ENCODE measurements around the gene FYTTD1. TPM values are rescaled to one million over a fixed set of nuclear protein-coding genes. Genes with fewer than 3 reads are reported as not detected.

The FYTTD1 gene
- total RNA-seq, 1 donor from 2014 or later = 67.2 TPM

DNA sequence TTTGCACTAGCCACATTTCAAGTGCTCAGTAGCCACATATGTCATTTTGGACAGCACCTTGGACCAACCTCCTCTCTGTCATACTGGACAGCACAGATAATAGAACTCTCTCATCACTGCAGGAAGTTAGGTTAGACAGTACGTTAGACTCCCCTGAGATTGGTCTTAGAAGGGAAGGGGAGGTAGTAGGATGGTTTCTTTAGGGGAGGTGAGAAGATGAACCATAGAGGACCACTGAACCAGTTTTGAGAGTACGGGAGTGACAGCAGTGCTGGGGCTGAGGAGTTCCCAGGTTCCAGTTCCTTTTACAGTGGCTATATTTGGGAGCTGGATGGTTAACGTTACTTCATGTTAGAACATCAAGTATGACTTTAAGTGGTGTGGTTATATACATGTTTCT, 49.2 kb downstream of the FYTTD1 start:
- Mint-ChIP-seq H3K27ac (ENCODE audit: unreplicated experiment) (peak overlapping the region; percentile 53), H3K4me1 (ENCODE audit: unreplicated experiment) (peaks cover 71% of the 10 kb centered on the region), H3K36me3 (ENCODE audit: unreplicated experiment) (no peaks in the 10 kb centered on the region), H3K27me3 (ENCODE audit: unreplicated experiment) (no peaks in the 10 kb centered on the region), H3K4me3 (ENCODE audit: unreplicated experiment) (peak overlapping the region; percentile 30), H3K9me3 (ENCODE audit: unreplicated experiment) (no peaks in the 10 kb centered on the region)
- TF ChIP-seq, protein P1, sequence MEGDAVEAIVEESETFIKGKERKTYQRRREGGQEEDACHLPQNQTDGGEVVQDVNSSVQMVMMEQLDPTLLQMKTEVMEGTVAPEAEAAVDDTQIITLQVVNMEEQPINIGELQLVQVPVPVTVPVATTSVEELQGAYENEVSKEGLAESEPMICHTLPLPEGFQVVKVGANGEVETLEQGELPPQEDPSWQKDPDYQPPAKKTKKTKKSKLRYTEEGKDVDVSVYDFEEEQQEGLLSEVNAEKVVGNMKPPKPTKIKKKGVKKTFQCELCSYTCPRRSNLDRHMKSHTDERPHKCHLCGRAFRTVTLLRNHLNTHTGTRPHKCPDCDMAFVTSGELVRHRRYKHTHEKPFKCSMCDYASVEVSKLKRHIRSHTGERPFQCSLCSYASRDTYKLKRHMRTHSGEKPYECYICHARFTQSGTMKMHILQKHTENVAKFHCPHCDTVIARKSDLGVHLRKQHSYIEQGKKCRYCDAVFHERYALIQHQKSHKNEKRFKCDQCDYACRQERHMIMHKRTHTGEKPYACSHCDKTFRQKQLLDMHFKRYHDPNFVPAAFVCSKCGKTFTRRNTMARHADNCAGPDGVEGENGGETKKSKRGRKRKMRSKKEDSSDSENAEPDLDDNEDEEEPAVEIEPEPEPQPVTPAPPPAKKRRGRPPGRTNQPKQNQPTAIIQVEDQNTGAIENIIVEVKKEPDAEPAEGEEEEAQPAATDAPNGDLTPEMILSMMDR (IDR thresholded peaks at IDR 0.05) = no peak
- DNase-seq (ENCODE audit: extremely low spot score, unreplicated experiment) = no peak

DNA sequence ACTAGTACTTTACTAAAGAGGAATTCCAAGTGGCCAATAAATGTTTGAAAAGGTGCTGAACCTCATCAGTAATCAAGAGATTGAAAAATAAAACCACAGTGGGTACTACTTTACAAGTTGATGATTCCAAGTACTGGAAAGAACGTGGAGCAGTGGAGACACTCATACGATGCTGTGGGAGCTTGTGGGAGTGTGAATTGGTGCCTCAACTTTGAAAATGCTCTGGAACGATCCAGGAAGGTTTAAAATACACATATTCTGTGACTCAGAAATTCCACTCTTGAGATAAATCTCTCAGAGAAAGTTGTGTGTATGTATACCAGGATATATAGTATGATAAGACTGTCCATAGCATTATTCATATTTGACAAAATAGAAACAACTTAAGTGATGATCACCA, 50.7 kb downstream of the FYTTD1 start:
- Mint-ChIP-seq H3K4me3 (ENCODE audit: unreplicated experiment) (no peak overlapping the region), H3K27me3 (ENCODE audit: unreplicated experiment) (no peaks in the 10 kb centered on the region), H3K4me1 (ENCODE audit: unreplicated experiment) (peaks cover 59% of the 10 kb centered on the region), H3K9me3 (ENCODE audit: unreplicated experiment) (no peaks in the 10 kb centered on the region), H3K36me3 (ENCODE audit: unreplicated experiment) (no peaks in the 10 kb centered on the region), H3K27ac (ENCODE audit: unreplicated experiment) (peak overlapping the region; percentile 17)
- TF ChIP-seq, protein P1 (IDR thresholded peaks at IDR 0.05) = no peak
- no peak for DNase-seq (ENCODE audit: extremely low spot score, unreplicated experiment)

DNA sequence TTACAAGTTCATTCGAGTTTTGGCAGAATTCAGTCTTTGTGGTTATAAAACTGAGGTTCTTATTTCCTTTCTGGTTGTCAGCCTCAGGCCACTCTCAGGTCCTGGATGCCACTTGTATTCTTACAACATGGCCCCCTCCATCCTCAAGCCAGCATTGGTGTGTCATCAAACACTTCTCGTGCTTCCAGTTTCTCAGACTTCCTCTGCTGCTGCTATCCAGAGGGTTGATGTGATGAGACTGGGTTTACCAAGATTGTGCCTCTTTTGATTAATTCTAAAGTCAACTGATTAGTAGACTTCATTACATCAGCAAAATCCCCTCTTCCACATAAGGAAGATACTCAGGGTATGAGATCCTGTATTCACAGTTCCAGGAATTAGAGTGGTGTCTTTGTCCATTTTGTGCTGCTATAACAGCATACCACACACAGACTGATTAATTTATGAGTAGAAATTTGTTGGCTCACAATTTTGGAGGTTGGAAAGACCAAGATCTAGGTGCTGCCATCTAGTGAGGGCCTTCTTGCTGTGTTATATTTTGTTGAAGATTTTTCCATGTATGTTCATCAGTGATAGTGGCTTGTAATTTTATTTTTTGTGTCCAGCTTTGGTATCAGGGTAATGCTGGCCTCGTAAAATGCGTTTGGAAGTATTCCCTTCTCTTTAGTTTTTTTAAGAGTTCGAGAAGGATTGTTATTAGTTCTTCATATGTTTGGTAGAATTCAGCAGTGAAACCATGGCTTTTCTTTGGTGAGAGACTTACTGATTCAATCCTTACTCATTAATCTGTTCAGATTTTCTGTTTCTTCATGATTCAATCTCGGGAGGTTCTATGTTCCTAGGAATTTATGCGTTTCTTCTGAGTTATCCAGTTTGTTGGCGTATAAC, 52.5 kb downstream of the FYTTD1 start:
- DNase-seq (ENCODE audit: extremely low spot score, unreplicated experiment) = no peak
- Mint-ChIP-seq H3K27me3 (ENCODE audit: unreplicated experiment) (no peaks in the 10 kb centered on the region), H3K4me3 (ENCODE audit: unreplicated experiment) (no peak overlapping the region), H3K36me3 (ENCODE audit: unreplicated experiment) (peaks cover 2% of the 10 kb centered on the region), H3K9me3 (ENCODE audit: unreplicated experiment) (no peaks in the 10 kb centered on the region), H3K4me1 (ENCODE audit: unreplicated experiment) (peaks cover 53% of the 10 kb centered on the region), H3K27ac (ENCODE audit: unreplicated experiment) (peak overlapping the region; percentile 14)
- TF ChIP-seq, protein P1 (IDR thresholded peaks at IDR 0.05) = no peak

DNA sequence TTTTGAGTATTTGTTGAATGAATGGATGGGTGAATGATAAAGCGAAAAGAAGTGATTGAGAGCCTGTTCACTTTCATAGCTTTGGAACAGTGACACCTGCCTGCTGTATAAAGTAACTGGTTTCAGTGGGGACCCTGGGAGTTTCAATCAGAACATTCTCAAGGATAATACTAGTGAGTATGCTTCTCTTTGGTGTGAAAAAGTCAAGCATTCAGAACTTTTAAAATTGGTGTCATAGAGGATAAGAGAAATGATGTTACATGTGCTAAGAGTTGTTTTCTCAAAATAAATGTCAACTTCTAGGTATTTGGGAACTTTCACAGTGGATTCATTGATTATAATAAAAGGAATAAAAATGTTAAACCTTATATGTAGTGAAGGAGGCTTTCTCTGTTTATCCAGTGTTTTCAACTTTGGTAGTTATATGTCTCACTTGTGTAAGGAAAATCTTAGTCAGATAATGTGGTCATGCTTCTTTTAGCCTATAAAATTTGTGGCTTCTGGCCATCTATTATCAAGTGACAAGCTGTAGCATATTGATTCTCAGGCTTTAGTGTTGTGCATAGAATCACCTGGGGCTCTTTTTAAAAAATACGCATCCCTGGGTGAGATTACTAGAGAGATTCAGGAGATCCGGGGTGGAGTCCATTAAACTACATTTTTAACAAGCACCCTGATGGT, 53.2 kb downstream of the FYTTD1 start:
- no peaks in the 10 kb centered on the region for H3K27me3 Mint-ChIP-seq (ENCODE audit: unreplicated experiment)
- peaks cover 53% of the 10 kb centered on the region for H3K4me1 Mint-ChIP-seq (ENCODE audit: unreplicated experiment)
- H3K36me3 Mint-ChIP-seq (ENCODE audit: unreplicated experiment) = peaks cover 2% of the 10 kb centered on the region
- peak overlapping the region; percentile 12 for H3K27ac Mint-ChIP-seq (ENCODE audit: unreplicated experiment)
- H3K9me3 Mint-ChIP-seq (ENCODE audit: unreplicated experiment) = no peaks in the 10 kb centered on the region
- no peak overlapping the region for H3K4me3 Mint-ChIP-seq (ENCODE audit: unreplicated experiment)
- no peak for DNase-seq (ENCODE audit: extremely low spot score, unreplicated experiment)
- TF ChIP-seq, protein P1 (IDR thresholded peaks at IDR 0.05) = peak; percentile 26

DNA sequence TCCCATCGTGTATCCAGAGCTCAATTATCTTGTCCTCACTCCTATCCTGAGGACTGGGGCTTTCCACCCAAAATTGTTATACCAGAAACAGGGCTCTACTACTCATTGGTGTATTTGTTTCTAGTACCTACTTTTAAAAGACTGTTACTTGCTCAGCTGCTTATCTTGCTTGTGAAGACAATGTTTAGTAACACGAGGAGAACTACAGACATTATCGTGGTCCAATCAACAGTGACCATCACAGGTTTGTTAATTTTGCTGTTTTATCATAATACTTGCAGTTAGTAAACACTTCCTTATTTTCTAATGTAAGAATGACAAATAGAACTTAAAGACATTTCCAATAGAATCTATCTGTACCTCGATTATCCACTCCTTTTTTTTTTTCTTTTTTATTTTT, 54.8 kb downstream of the FYTTD1 start:
- no peak for DNase-seq (ENCODE audit: extremely low spot score, unreplicated experiment)
- Mint-ChIP-seq H3K27ac (ENCODE audit: unreplicated experiment) (no peak overlapping the region), H3K4me3 (ENCODE audit: unreplicated experiment) (no peak overlapping the region), H3K9me3 (ENCODE audit: unreplicated experiment) (no peaks in the 10 kb centered on the region), H3K27me3 (ENCODE audit: unreplicated experiment) (no peaks in the 10 kb centered on the region), H3K4me1 (ENCODE audit: unreplicated experiment) (peaks cover 53% of the 10 kb centered on the region), H3K36me3 (ENCODE audit: unreplicated experiment) (peaks cover 4% of the 10 kb centered on the region)
- TF ChIP-seq, protein P1 (IDR thresholded peaks at IDR 0.05) = no peak
